Chondrocyte (in vitro differentiated cells): ENCODE measurements around the gene PSMD9. TPM values are rescaled to one million over a fixed set of nuclear protein-coding genes. Genes with fewer than 3 reads are reported as not detected.

Experiments used
- DNase-seq: peaks from one replicate; pipeline ENCODE4 v3.0.0; 2021; ENCODE audit warnings: mixed read lengths, low spot score
- H3K27ac Mint-ChIP-seq: one replicate; pipeline ENCODE4 v1.8.0; 2021; ENCODE audit warnings: mild to moderate bottlenecking, moderate library complexity, mixed read lengths; ENCODE audit not compliant: unreplicated experiment
- H3K27me3 Mint-ChIP-seq: 2 replicates; pipeline ENCODE4 v1.8.0; 2021; ENCODE audit warnings: low read depth, mixed read lengths
- H3K36me3 Mint-ChIP-seq: 2 replicates; pipeline ENCODE4 v1.8.0; 2021; ENCODE audit warnings: low read depth, mixed read lengths
- H3K4me1 Mint-ChIP-seq: 2 replicates; pipeline ENCODE4 v1.8.0; 2021; ENCODE audit warnings: low read depth, mild to moderate bottlenecking, mixed read lengths
- H3K4me3 Mint-ChIP-seq: one replicate; pipeline ENCODE4 v1.8.0; 2021; ENCODE audit warnings: mild to moderate bottlenecking, moderate library complexity, mixed read lengths; ENCODE audit not compliant: unreplicated experiment
- H3K9me3 Mint-ChIP-seq: 2 replicates; pipeline ENCODE4 v1.8.0; 2021; ENCODE audit warnings: low read depth, mixed read lengths
- total RNA-seq: library from RNA; stranded (reverse); gene quantifications from 3 replicates; pipeline ENCODE4 v1.2.1, GENCODE V29; 2021
- TF ChIP-seq, protein P1 (sequence below): fragments of 200-600 bp; sonication (generic); IDR thresholded peaks from 2 replicates; pipeline ENCODE4 v1.5.0; 2021; ENCODE audit warnings: antibody characterized with exemption, mild to moderate bottlenecking, moderate library complexity

PSMD9 gene
- total RNA-seq, 1 donor from 2014 or later: 53.5 TPM

DNA sequence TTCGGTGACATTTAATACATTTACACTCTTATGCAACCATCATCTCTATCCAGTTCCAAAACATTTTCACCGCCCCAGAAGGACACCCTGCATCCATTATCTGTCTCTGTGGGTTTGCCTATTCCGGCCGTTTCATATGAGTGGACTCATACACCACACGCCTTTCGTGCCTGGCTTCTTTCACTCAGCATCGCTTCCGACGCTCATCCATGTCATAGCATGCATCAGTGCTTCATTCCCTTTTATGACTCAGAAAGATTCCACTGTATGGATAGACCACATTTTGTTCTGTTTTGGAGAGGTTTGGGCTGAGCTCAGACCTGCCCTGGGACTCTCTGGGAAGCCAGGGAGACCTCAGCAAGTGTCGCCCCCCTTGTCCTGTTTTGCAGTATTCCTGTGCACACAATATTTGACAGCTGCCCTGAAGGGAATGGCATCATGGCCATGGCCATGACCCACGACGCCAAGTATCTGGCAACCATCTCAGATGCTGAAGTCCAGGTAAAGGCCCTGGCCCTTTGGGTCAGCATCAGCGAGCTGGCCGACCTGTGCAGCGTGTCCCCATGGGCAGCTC lies 53.6 kb downstream of the PSMD9 start:
- Mint-ChIP-seq H3K27ac (no peak overlapping the region), H3K4me1 (peaks cover 6% of the 10 kb centered on the region), H3K27me3 (no peaks in the 10 kb centered on the region), H3K4me3 (no peak overlapping the region), H3K9me3 (peaks cover 10% of the 10 kb centered on the region), H3K36me3 (peaks cover 31% of the 10 kb centered on the region)
- TF ChIP-seq, protein P1, sequence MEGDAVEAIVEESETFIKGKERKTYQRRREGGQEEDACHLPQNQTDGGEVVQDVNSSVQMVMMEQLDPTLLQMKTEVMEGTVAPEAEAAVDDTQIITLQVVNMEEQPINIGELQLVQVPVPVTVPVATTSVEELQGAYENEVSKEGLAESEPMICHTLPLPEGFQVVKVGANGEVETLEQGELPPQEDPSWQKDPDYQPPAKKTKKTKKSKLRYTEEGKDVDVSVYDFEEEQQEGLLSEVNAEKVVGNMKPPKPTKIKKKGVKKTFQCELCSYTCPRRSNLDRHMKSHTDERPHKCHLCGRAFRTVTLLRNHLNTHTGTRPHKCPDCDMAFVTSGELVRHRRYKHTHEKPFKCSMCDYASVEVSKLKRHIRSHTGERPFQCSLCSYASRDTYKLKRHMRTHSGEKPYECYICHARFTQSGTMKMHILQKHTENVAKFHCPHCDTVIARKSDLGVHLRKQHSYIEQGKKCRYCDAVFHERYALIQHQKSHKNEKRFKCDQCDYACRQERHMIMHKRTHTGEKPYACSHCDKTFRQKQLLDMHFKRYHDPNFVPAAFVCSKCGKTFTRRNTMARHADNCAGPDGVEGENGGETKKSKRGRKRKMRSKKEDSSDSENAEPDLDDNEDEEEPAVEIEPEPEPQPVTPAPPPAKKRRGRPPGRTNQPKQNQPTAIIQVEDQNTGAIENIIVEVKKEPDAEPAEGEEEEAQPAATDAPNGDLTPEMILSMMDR: no peak
- DNase-seq: no peak

DNA sequence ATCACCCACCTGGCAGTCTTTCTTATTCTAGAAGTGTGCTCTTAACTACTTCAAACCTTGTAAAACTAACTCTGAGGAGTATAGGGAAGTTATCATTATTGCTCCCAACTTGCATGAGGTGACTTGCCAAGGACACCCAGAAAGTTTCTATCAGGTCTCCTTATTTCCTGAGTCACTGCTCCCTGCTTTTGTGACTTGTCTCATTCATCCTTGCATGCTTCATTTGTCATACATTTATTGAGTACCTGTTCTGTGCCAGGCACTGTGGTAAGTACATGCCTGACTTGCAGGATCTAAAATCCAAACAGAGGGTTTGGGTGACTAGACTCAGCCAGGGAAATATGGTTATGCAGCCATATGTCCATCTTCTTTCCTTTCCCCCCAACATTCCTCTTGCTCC lies 55.3 kb downstream of the PSMD9 start:
- no peak for DNase-seq
- no peak overlapping the region for H3K4me3 Mint-ChIP-seq
- no peak overlapping the region for H3K27ac Mint-ChIP-seq
- TF ChIP-seq, protein P1: no peak
- peaks cover 14% of the 10 kb centered on the region for H3K4me1 Mint-ChIP-seq
- peaks cover 9% of the 10 kb centered on the region for H3K9me3 Mint-ChIP-seq
- peaks cover 24% of the 10 kb centered on the region for H3K36me3 Mint-ChIP-seq
- no peaks in the 10 kb centered on the region for H3K27me3 Mint-ChIP-seq

DNA sequence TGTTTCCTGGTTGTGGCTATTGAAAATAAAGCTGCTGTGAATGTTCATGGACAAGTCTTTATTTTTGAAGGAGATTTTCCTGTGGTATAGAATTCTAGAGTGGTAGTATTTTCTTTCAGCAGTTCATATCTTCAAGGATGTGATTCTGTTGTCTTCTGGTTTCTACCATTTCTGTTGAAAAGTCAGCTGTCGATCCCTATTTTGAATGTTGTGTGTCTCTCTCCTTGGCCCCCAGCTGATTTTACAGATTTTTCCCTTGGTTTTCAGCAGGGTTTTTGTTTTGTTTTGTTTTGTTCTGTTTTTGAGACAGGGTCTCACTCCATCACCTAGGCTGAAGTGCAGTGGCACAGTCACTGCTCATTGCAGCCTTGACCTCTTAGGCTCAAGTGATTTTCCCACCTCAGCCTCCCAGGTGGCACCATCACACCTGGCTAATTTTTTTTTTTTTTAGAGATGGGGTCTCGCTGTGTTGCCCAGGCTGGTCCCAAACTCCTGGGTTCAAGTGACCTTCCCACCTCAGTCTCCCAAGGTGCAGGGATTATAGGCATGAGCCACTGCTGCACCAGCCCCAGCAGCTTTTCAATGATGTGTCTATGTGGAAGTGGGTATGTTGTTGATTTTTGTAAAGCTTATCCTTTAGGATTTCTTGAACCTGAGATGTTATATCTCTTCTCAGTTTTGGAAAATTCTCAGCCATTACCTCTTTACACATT lies 57.9 kb downstream of the PSMD9 start:
- H3K4me3 Mint-ChIP-seq: no peak overlapping the region
- H3K9me3 Mint-ChIP-seq: peaks cover 9% of the 10 kb centered on the region
- TF ChIP-seq, protein P1: no peak
- no peaks in the 10 kb centered on the region for H3K27me3 Mint-ChIP-seq
- H3K4me1 Mint-ChIP-seq: peaks cover 19% of the 10 kb centered on the region
- H3K27ac Mint-ChIP-seq: no peak overlapping the region
- DNase-seq: no peak
- peaks cover 20% of the 10 kb centered on the region for H3K36me3 Mint-ChIP-seq

DNA sequence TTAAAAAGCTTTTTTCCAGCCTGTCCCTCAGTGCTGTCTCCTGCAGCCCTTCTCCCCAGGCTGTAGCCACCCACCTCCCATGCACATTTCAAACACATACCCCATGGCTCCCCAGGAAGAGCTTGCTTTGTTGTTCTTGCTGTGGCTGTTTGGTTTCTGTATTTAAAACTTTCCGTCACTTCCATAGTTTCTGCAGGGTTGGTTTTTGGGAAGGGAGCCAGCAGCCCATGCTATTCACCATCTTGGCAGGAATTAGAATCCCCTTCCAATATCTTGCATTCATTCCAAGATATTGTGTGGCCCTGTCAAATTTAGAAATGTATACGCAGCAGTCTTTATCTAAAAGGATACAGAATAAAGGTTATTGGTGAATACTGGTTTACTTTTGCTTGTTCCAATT lies 59.4 kb downstream of the PSMD9 start:
- peaks cover 15% of the 10 kb centered on the region for H3K36me3 Mint-ChIP-seq
- H3K4me3 Mint-ChIP-seq: no peak overlapping the region
- H3K9me3 Mint-ChIP-seq: peaks cover 11% of the 10 kb centered on the region
- TF ChIP-seq, protein P1: no peak
- no peak for DNase-seq
- H3K27ac Mint-ChIP-seq: peak overlapping the region; percentile 13
- no peaks in the 10 kb centered on the region for H3K27me3 Mint-ChIP-seq
- H3K4me1 Mint-ChIP-seq: peaks cover 19% of the 10 kb centered on the region

DNA sequence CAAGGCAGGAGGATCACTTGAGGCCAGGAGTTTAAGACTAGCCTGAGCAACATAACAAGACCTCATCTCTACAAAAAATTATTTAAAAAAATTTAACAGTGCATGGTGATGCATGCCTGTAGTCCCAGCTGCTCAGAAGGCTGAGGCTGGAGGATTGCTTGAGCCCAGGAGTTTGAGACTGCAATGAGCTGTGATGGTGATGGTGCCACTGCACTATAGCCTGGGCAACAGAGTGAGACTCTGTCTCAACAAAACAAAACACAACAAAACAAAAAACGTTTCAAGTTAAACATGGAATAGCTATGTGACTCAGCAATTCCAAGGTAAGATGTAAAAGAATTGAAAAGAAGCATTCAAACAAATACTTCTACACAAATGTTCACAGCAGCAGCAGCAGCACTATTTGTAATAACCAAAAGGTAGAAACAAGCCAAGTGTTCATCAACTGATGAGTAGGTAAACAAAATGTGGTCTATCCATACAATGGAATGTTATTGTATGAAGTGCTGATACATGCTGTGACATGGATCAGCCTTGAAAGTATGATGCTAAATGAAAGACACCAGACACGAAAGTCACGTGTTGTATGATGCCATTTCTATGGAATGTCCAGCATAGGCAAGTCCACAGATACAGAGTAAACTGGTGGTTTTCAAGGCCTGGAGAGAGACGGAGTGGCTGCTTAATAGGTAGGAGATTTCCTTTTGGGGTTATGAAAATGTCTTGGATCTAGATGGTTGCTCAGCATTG lies 61.2 kb downstream of the PSMD9 start:
- Mint-ChIP-seq H3K4me3 (peak overlapping the region; percentile 13), H3K27ac (peak overlapping the region; percentile 89)
- no peak for DNase-seq

More for the DNA sequence above, 61.2 kb downstream of the PSMD9 start:
- no peaks in the 10 kb centered on the region for H3K27me3 Mint-ChIP-seq
- peaks cover 13% of the 10 kb centered on the region for H3K9me3 Mint-ChIP-seq
- TF ChIP-seq, protein P1: no peak
- H3K36me3 Mint-ChIP-seq: peaks cover 13% of the 10 kb centered on the region
- peaks cover 19% of the 10 kb centered on the region for H3K4me1 Mint-ChIP-seq
